H1 (cell line): ENCODE measurements around the gene GARNL3. TPM values are rescaled to one million over a fixed set of nuclear protein-coding genes. Genes with fewer than 3 reads are reported as not detected.

ENCODE experiments used
- ASH2L ChIP-seq: fragments of 200-600, 300-600 bp; sonication (generic); IDR thresholded peaks from one replicate; pipeline ENCODE4 v1.7.1; 2017; ENCODE audit warnings: low read length
- ATF3 ChIP-seq: IDR thresholded peaks from 2 replicates; pipeline ENCODE4 v1.6.1; 2011; ENCODE audit warnings: low read depth, mild to moderate bottlenecking, low read length; ENCODE audit not compliant: insufficient read depth
- HDAC2 ChIP-seq, 2 experiments: fragments of 300-600 bp in 1 of 2; sonication (generic) in 1 of 2; IDR thresholded peaks; 2 replicates each; pipeline ENCODE4 v1.6.1; 2011 to 2012; ENCODE audit warnings: low read depth in 2 of 2, low read length in 2 of 2, mild to moderate bottlenecking in 2 of 2, moderate library complexity in 2 of 2, borderline replicate concordance in 1 of 2, inconsistent platforms in 1 of 2
- NANOG ChIP-seq: IDR thresholded peaks from 2 replicates; pipeline ENCODE4 v1.6.1; 2011; ENCODE audit warnings: low read length, low read depth, mild to moderate bottlenecking, inconsistent platforms; ENCODE audit not compliant: insufficient read depth, poor library complexity, severe bottlenecking
- NRF1 ChIP-seq: IDR thresholded peaks from 2 replicates; pipeline ENCODE4 v1.6.1; 2011; ENCODE audit warnings: mild to moderate bottlenecking, low read depth, low read length, improper control_type of control experiment
- polyA plus RNA-seq, 7 experiments: library from polyadenylated mRNA; depleted of rRNA in 3 of 7; stranded (reverse) in 5 of 7; unstranded in 2 of 7; fragments of >200 nt in 5 of 7; fragments of 200-250 nt in 2 of 7; gene quantifications; 1 replicate in 5 of 7; 2 replicates in 1 of 7; 4 replicates in 1 of 7; pipeline versions ENCODE4 v1.2.1 to v1.2.3, GENCODE V29; 2011 to 2013; ENCODE audit warnings: missing spikeins in 2 of 7, mixed read lengths in 2 of 7
- total RNA-seq: library from RNA; stranded (reverse); fragmentation: NEBNext Ultra II Directional; extraction: Animal tissue kit (Norgen Biotek cat#: 25700); gene quantifications from 2 replicates; pipeline ENCODE4 v1.2.1, GENCODE V29; 2021

GARNL3 gene
- total and polyA plus RNA-seq, 2 of the 8 experiments (the other 6 are each of a cell fraction or from before 2014, with no cell fraction given): 6.5 to 18.3 TPM

DNA sequence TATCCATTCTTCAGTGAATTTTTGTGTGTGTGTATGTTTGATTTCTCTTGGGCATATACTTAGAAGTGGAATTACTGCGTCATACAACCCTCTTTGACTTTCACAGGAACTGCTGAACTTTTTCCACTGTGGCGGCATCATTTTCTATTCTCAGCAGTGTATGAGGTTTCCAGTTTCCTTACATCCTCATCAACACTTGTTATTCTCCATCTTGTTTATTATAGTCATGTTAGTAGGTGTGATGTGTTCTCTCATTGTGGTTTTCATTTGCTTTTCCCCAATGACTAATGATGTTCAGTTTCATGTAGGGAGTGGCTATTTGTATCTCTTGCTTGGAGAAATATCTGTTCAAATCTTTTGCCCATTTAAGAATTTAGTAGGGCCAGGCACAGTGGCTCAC is 162.2 kb downstream of the GARNL3 start (continued):
- TF ChIP-seq HDAC2 (IDR thresholded peaks at IDR 0.05; ENCODE audit: borderline replicate concordance in 1 of 2, low read depth in 2 of 2, low read length in 2 of 2) (no peak), ASH2L (no peak), NANOG (no peak), ATF3 (no peak), NRF1 (no peak)
